CD4-positive, alpha-beta T cell treated with Interleukin-6 for 4 hours (primary cell): ENCODE data around the gene SOAT2.
"Not testable (repeated sequence)": the region's sequence is repeated elsewhere in the genome, so short reads cannot be mapped to it uniquely, and the experiment has no call there.

Experiments
- DNase-seq: peaks from one replicate; pipeline ENCODE4 v3.0.0-alpha.2; 2020; ENCODE audit warnings: mixed read lengths

SOAT2 gene

GRCh38 chr12:53090105-53090504 lies 13.2 kb upstream of the SOAT2 start:
- no peak for DNase-seq

GRCh38 chr12:53090554-53090953 lies 12.7 kb upstream of the SOAT2 start:
- DNase-seq = no peak

- DNase-seq = no peak
These were observed 11.5 kb upstream of the SOAT2 start for GRCh38 chr12:53091756-53092155.

GRCh38 chr12:53093777-53094393 lies 9.4 kb upstream of the SOAT2 start:
- DNase-seq = no peak

- DNase-seq = no peak
These were observed 8.9 kb upstream of the SOAT2 start for GRCh38 chr12:53094394-53094787.

- DNase-seq = not testable (repeated sequence)
These were observed 8.3 kb upstream of the SOAT2 start for GRCh38 chr12:53094796-53095595.

GRCh38 chr12:53095596-53095895 lies 7.7 kb upstream of the SOAT2 start:
- DNase-seq = not testable (repeated sequence)

GRCh38 chr12:53096089-53096741 lies 7.1 kb upstream of the SOAT2 start:
- no peak for DNase-seq

- DNase-seq = no peak
These were observed 6.5 kb upstream of the SOAT2 start for GRCh38 chr12:53096759-53097158.

- DNase-seq = no peak
These were observed 6.1 kb upstream of the SOAT2 start for GRCh38 chr12:53097207-53097563.

- peak; percentile 72 for DNase-seq
These were observed 5.5 kb upstream of the SOAT2 start, which contains the start of gene IGFBP6 for GRCh38 chr12:53097564-53098353. Gene IGFBP6, plus strand, starts transcription at chr12:53097667. Its CDS starts 51 bp downstream, at chr12:53097718.

- DNase-seq = peak; percentile 34
These were observed 4.8 kb upstream of the SOAT2 start for GRCh38 chr12:53098354-53098981.

- peak; percentile 91 for DNase-seq
These were observed 4.0 kb upstream of the SOAT2 start for GRCh38 chr12:53099071-53099882.

GRCh38 chr12:53100466-53101151 lies 2.7 kb upstream of the SOAT2 start:
- DNase-seq = no peak

- DNase-seq = no peak
These were observed 2.0 kb upstream of the SOAT2 start for GRCh38 chr12:53101266-53101665.

- DNase-seq = no peak
These were observed 1.1 kb upstream of the SOAT2 start for GRCh38 chr12:53101931-53102781.

GRCh38 chr12:53103860-53104305 lies 597 bp downstream of the SOAT2 start:
- peak; percentile 35 for DNase-seq

- no peak for DNase-seq
These were observed 2.0 kb downstream of the SOAT2 start for GRCh38 chr12:53105256-53105655.

- DNase-seq = no peak
These were observed 2.6 kb downstream of the SOAT2 start for GRCh38 chr12:53105712-53106439.
